Activated B cell treated with CpG ODN at 0.5 μM for 24 hours (primary cell): ENCODE data around the gene PAK5. TPM values are rescaled to one million over a fixed set of nuclear protein-coding genes. Genes with fewer than 3 reads are reported as not detected.

ENCODE experiments used
- ATAC-seq: fragments of 200-7000 bp; cut with Tn5 transposase; one replicate; pipeline ENCODE4 v1.10.0; 2021; ENCODE audit warnings: low read depth, mild to moderate bottlenecking, moderate library complexity
- CTCF ChIA-PET: fragments of 350-600 bp; sonication (Branson Sonifier 250); formaldehyde crosslinking; loops from one replicate; lab custom pipeline; 2021; ENCODE audit warnings: antibody characterized with exemption; lab: Charles Lee
- POLR2A ChIA-PET: fragments of 350-600 bp; sonication (Branson Sonifier 250); formaldehyde crosslinking; loops from one replicate; lab custom pipeline; 2021; ENCODE audit warnings: antibody characterized with exemption; lab: Charles Lee
- DNase-seq: peaks from one replicate; pipeline ENCODE4 v3.0.0; 2022
- H3K27ac Mint-ChIP-seq: one replicate; pipeline ENCODE4 v1.8.0; 2020; ENCODE audit warnings: mixed read lengths
- H3K27me3 Mint-ChIP-seq: one replicate; pipeline ENCODE4 v1.8.0; 2021; ENCODE audit warnings: mixed read lengths
- H3K36me3 Mint-ChIP-seq: one replicate; pipeline ENCODE4 v1.8.0; 2021; ENCODE audit warnings: low read depth, mixed read lengths
- H3K4me1 Mint-ChIP-seq: one replicate; pipeline ENCODE4 v1.8.0; 2021; ENCODE audit warnings: mixed read lengths
- H3K4me3 Mint-ChIP-seq: one replicate; pipeline ENCODE4 v1.8.0; 2020; ENCODE audit warnings: mild to moderate bottlenecking, mixed read lengths
- H3K9me3 Mint-ChIP-seq: one replicate; pipeline ENCODE4 v1.8.0; 2020; ENCODE audit warnings: mixed read lengths
- CTCF ChIP-seq: fragments of 200-600 bp; IDR thresholded peaks from one replicate; pipeline ENCODE4 v1.8.0; 2022; ENCODE audit warnings: antibody characterized with exemption, mild to moderate bottlenecking
- intact Hi-C: fragments of 100-400 bp; cut with micrococcal nuclease; formaldehyde crosslinking; loops from one replicate; pipeline ENCODE4 v1.15.1; 2024
- total RNA-seq: library from RNA; stranded (reverse); gene quantifications from 2 replicates; pipeline ENCODE4 v1.2.3, GENCODE V29; 2022

PAK5 gene
- total RNA-seq, 1 donor from 2014 or later: not detected

- Mint-ChIP-seq H3K9me3 (no peaks in the 10 kb centered on the region), H3K27ac (no peak overlapping the region), H3K27me3 (no peaks in the 10 kb centered on the region), H3K4me1 (no peaks in the 10 kb centered on the region), H3K36me3 (no peaks in the 10 kb centered on the region), H3K4me3 (no peak overlapping the region)
- intact Hi-C loops: no loop called here
- no peak for ATAC-seq
- no peak for DNase-seq
- TF ChIP-seq CTCF: no peak
- ChIA-PET CTCF (no interaction called here), POLR2A (no interaction called here)
Observed at GRCh38 chr20:9686455-9686854, 152.4 kb downstream of the PAK5 start.

- H3K9me3 Mint-ChIP-seq: no peaks in the 10 kb centered on the region
- ATAC-seq: no peak
- no peaks in the 10 kb centered on the region for H3K36me3 Mint-ChIP-seq
- no peaks in the 10 kb centered on the region for H3K4me1 Mint-ChIP-seq
- TF ChIP-seq CTCF: no peak
- no peak for DNase-seq
- H3K27me3 Mint-ChIP-seq: no peaks in the 10 kb centered on the region
- ChIA-PET CTCF (no interaction called here), POLR2A (no interaction called here)
- H3K27ac Mint-ChIP-seq: no peak overlapping the region
- intact Hi-C loops: no loop called here
- no peak overlapping the region for H3K4me3 Mint-ChIP-seq
Observed at GRCh38 chr20:9686001-9686400, 152.9 kb downstream of the PAK5 start.

GRCh38 chr20:9685011-9685410 lies 153.9 kb downstream of the PAK5 start:
- Mint-ChIP-seq H3K4me3 (no peak overlapping the region), H3K27me3 (no peaks in the 10 kb centered on the region), H3K27ac (no peak overlapping the region), H3K4me1 (no peaks in the 10 kb centered on the region), H3K36me3 (no peaks in the 10 kb centered on the region), H3K9me3 (no peaks in the 10 kb centered on the region)
- ATAC-seq (no peak), DNase-seq (no peak)
- TF ChIP-seq CTCF: no peak
- POLR2A ChIA-PET: no interaction called here
- CTCF ChIA-PET: no interaction called here
- intact Hi-C loops: no loop called here

- POLR2A ChIA-PET: no interaction called here
- H3K9me3 Mint-ChIP-seq: peaks cover 2% of the 10 kb centered on the region
- ATAC-seq (no peak), DNase-seq (no peak)
- H3K4me1 Mint-ChIP-seq: no peaks in the 10 kb centered on the region
- H3K4me3 Mint-ChIP-seq: no peak overlapping the region
- intact Hi-C loops: no loop called here
- no peaks in the 10 kb centered on the region for H3K36me3 Mint-ChIP-seq
- TF ChIP-seq CTCF: no peak
- CTCF ChIA-PET: no interaction called here
- no peak overlapping the region for H3K27ac Mint-ChIP-seq
- H3K27me3 Mint-ChIP-seq: no peaks in the 10 kb centered on the region
Observed at GRCh38 chr20:9677100-9677623, 161.7 kb downstream of the PAK5 start.

- Mint-ChIP-seq H3K4me1 (no peaks in the 10 kb centered on the region), H3K9me3 (peaks cover 2% of the 10 kb centered on the region)
Observed at GRCh38 chr20:9672981-9673380, 165.9 kb downstream of the PAK5 start.

More at GRCh38 chr20:9672981-9673380, 165.9 kb downstream of the PAK5 start:
- ATAC-seq (no peak), DNase-seq (no peak)
- TF ChIP-seq CTCF: no peak
- intact Hi-C loops: no loop called here
- CTCF ChIA-PET: no interaction called here
- POLR2A ChIA-PET: no interaction called here
- Mint-ChIP-seq H3K36me3 (no peaks in the 10 kb centered on the region), H3K4me3 (no peak overlapping the region), H3K27ac (no peak overlapping the region), H3K27me3 (no peaks in the 10 kb centered on the region)
